ENCODE data around the gene COG3. TPM values are rescaled to one million over a fixed set of nuclear protein-coding genes. Genes with fewer than 3 reads are reported as not detected.

The COG3 gene
- total RNA-seq, 3 donors from 2014 or later: 37.0 to 51.3 (median 47.2) TPM

GRCh38 chr13:45434556-45435371 lies 30.0 kb upstream of the COG3 start:
- intact Hi-C loops (cut with DNase I, micrococcal nuclease): no loop called here
- DNase-seq: peak in 2 of 3 donors; percentile 35 to 52

GRCh38 chr13:45436332-45436731 lies 28.4 kb upstream of the COG3 start:
- Histone ChIP-seq H3K36me3 (ENCODE audit: low read depth) (no peaks in the 10 kb centered on the region), H3K9me3 (no peaks in the 10 kb centered on the region), H3K4me1 (ENCODE audit: low read depth) (peaks cover 5% of the 10 kb centered on the region), H3K4me3 (no peak overlapping the region)
- intact Hi-C loops (cut with DNase I, micrococcal nuclease): no loop called here
- DNase-seq (no peak), ATAC-seq (no peak)
- TF ChIP-seq CTCF (IDR thresholded peaks at IDR 0.05): no peak

More at GRCh38 chr13:45434556-45435371, 30.0 kb upstream of the COG3 start:
- Histone ChIP-seq H3K4me3 (no peak overlapping the region), H3K9me3 (no peaks in the 10 kb centered on the region), H3K36me3 (ENCODE audit: low read depth) (no peaks in the 10 kb centered on the region), H3K4me1 (ENCODE audit: low read depth) (peaks cover 5% of the 10 kb centered on the region)
- no peak for TF ChIP-seq CTCF (IDR thresholded peaks at IDR 0.05)
- peak; percentile 94 for ATAC-seq

GRCh38 chr13:45436953-45437352 lies 27.8 kb upstream of the COG3 start:
- Histone ChIP-seq H3K9me3 (no peaks in the 10 kb centered on the region), H3K4me1 (ENCODE audit: low read depth) (peaks cover 5% of the 10 kb centered on the region), H3K36me3 (ENCODE audit: low read depth) (no peaks in the 10 kb centered on the region), H3K4me3 (no peak overlapping the region)
- DNase-seq: no peak
- ATAC-seq: no peak
- intact Hi-C loops (cut with DNase I, micrococcal nuclease): no loop called here
- no peak for TF ChIP-seq CTCF (IDR thresholded peaks at IDR 0.05)

- ATAC-seq (no peak), DNase-seq (no peak)
- intact Hi-C loops (cut with DNase I, micrococcal nuclease): no loop called here
Observed at GRCh38 chr13:45437947-45438346, 26.8 kb upstream of the COG3 start.

GRCh38 chr13:45439008-45439407 lies 25.7 kb upstream of the COG3 start:
- Histone ChIP-seq H3K4me1 (ENCODE audit: low read depth) (peaks cover 3% of the 10 kb centered on the region), H3K4me3 (no peak overlapping the region), H3K9me3 (no peaks in the 10 kb centered on the region), H3K36me3 (ENCODE audit: low read depth) (no peaks in the 10 kb centered on the region)
- intact Hi-C loops (cut with DNase I, micrococcal nuclease): no loop called here
- DNase-seq (no peak), ATAC-seq (no peak)
- TF ChIP-seq CTCF (IDR thresholded peaks at IDR 0.05): no peak

More at GRCh38 chr13:45437947-45438346, 26.8 kb upstream of the COG3 start:
- peaks cover 5% of the 10 kb centered on the region for H3K4me1 ChIP-seq (ENCODE audit: low read depth)
- no peak for TF ChIP-seq CTCF (IDR thresholded peaks at IDR 0.05)
- H3K36me3 ChIP-seq (ENCODE audit: low read depth): no peaks in the 10 kb centered on the region
- H3K9me3 ChIP-seq: no peaks in the 10 kb centered on the region
- no peak overlapping the region for H3K4me3 ChIP-seq

All from mucosa of descending colon (tissue), 3 donors.